Stomach (tissue), 9 donors: ENCODE data around the gene BTBD10. TPM values are rescaled to one million over a fixed set of nuclear protein-coding genes. Genes with fewer than 3 reads are reported as not detected.

ENCODE experiments used
- DNase-seq, 2 donors: peaks; one replicate each; pipeline versions ENCODE4 v3.0.0 to v3.0.0-alpha.2; 2013 to 2019
- H3K27ac ChIP-seq, 5 donors: fragments of 200-600 bp in 4 of 5; sonication (generic) in 4 of 5; one replicate each; pipeline ENCODE4 v1.5.1; 2013 to 2019; ENCODE audit warnings: mild to moderate bottlenecking in 1 of 5, moderate library complexity in 1 of 5
- H3K27me3 ChIP-seq, 3 donors: fragments of 200-600 bp; sonication (generic); one replicate each; pipeline ENCODE4 v1.5.1; 2017 to 2019; ENCODE audit warnings: mixed run types in 1 of 3
- H3K36me3 ChIP-seq, 4 donors: fragments of 200-600 bp; sonication (generic); 1 replicate in 3 of 4; 2 replicates in 1 of 4; pipeline ENCODE4 v1.5.1; 2016 to 2019
- H3K4me1 ChIP-seq, 4 donors: fragments of 200-600 bp; sonication (generic); one replicate each; pipeline ENCODE4 v1.5.1; 2016 to 2019
- H3K4me3 ChIP-seq, 4 donors: fragments of 200-600 bp; sonication (generic) in 3 of 4; one replicate each; pipeline ENCODE4 v1.5.1; 2016 to 2019; ENCODE audit warnings: mild to moderate bottlenecking in 1 of 4
- H3K9me3 ChIP-seq, 4 donors: fragments of 200-600 bp; sonication (generic); one replicate each; pipeline ENCODE4 v1.5.1; 2016 to 2019
- EP300 ChIP-seq: sonication (generic); formaldehyde crosslinking; IDR thresholded peaks from one replicate; pipeline ENCODE4 v1.6.1; 2017; ENCODE audit warnings: antibody characterized with exemption
- POLR2A ChIP-seq, 4 donors: fragments of 450-650 bp; IDR thresholded peaks; one replicate each; pipeline ENCODE4 v1.6.1; 2016; ENCODE audit warnings: antibody characterized with exemption in 4 of 4, control low read depth in 2 of 4, mild to moderate bottlenecking in 1 of 4, moderate library complexity in 1 of 4
- POLR2AphosphoS5 ChIP-seq, 3 donors: sonication (generic); formaldehyde crosslinking; IDR thresholded peaks; one replicate each; pipeline ENCODE4 v1.6.1; 2016; ENCODE audit warnings: antibody characterized with exemption in 3 of 3
- WGBS, 5 donors: extraction: QIAGEN DNeasy Blood & Tissue Kit in 3 of 5; methylation state at CpG; one replicate each; pipeline versions ENCODE4 v1.1.5 to v1.1.7; 2013 to 2018; 5-methylcytosine and 5-hydroxymethylcytosine counted together
- intact Hi-C: fragments of 100-400 bp; cut with DNase I; formaldehyde crosslinking; loops from one replicate; pipeline ENCODE4 v1.15.1; 2023; ENCODE audit warnings: low total_unique reads
- polyA plus RNA-seq, 3 donors: library from polyadenylated mRNA; stranded (reverse); fragments of 200-250 nt; gene quantifications; one replicate each; pipeline ENCODE4 v1.2.3, GENCODE V29; 2013
- total RNA-seq, 5 donors: library from RNA; depleted of rRNA; stranded (reverse); fragments of >200 nt; gene quantifications; one replicate each; pipeline versions ENCODE4 v1.1.0 to v1.2.3, GENCODE V29; 2014 to 2016
- TF ChIP-seq, protein P1 (sequence below), 7 experiments: fragments of 450-650 bp in 4 of 7; fragments of 200-600 bp in 3 of 7; sonication (generic) in 3 of 7; IDR thresholded peaks; one replicate each; pipeline ENCODE4 v1.5.1; 2016 to 2019; ENCODE audit warnings: antibody characterized with exemption in 7 of 7, control low read depth in 2 of 7, mild to moderate bottlenecking in 1 of 7
- donor health status: healthy with polysubstance abuse.
- donor health status: Bipolar disorder and iron deficiency.
- donor health status: healthy.

Gene BTBD10
- total and polyA plus RNA-seq, 8 donors = 2.0 to 111 (median 29.3) TPM

DNA sequence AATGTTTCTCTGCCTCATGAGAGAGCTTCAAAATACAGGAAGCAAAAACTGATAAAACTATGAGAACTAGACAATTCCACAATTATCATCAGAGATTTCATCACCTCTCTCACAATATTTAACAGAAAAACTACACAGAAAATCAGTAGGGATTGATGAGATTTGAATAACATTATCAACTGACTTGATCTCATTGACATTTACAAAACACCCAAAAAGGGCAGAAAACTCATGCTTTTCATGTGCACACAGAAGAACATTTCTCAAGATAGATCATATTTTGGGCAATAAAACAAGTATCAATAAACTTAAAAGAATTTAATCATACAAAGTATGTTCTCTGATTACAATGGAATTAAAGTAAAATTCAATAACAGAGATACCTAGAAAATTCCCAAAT lies 35.6 kb downstream of the BTBD10 start:
- DNase-seq = no peak
- Histone ChIP-seq H3K36me3 (no peaks in the 10 kb centered on the region), H3K9me3 (peaks cover 0 to 12% (median 8%) of the 10 kb centered on the region in 4 donors), H3K27me3 (no peaks in the 10 kb centered on the region), H3K27ac (no peak overlapping the region), H3K4me1 (peaks cover 0 to 28% (median 14%) of the 10 kb centered on the region in 4 donors), H3K4me3 (no peak overlapping the region)
- TF ChIP-seq POLR2AphosphoS5 (IDR thresholded peaks at IDR 0.05) (no peak), EP300 (no peak), POLR2A (IDR thresholded peaks at IDR 0.05) (no peak)
- TF ChIP-seq, protein P1, sequence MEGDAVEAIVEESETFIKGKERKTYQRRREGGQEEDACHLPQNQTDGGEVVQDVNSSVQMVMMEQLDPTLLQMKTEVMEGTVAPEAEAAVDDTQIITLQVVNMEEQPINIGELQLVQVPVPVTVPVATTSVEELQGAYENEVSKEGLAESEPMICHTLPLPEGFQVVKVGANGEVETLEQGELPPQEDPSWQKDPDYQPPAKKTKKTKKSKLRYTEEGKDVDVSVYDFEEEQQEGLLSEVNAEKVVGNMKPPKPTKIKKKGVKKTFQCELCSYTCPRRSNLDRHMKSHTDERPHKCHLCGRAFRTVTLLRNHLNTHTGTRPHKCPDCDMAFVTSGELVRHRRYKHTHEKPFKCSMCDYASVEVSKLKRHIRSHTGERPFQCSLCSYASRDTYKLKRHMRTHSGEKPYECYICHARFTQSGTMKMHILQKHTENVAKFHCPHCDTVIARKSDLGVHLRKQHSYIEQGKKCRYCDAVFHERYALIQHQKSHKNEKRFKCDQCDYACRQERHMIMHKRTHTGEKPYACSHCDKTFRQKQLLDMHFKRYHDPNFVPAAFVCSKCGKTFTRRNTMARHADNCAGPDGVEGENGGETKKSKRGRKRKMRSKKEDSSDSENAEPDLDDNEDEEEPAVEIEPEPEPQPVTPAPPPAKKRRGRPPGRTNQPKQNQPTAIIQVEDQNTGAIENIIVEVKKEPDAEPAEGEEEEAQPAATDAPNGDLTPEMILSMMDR (IDR thresholded peaks at IDR 0.05) = no peak
- intact Hi-C loops = no loop called here

DNA sequence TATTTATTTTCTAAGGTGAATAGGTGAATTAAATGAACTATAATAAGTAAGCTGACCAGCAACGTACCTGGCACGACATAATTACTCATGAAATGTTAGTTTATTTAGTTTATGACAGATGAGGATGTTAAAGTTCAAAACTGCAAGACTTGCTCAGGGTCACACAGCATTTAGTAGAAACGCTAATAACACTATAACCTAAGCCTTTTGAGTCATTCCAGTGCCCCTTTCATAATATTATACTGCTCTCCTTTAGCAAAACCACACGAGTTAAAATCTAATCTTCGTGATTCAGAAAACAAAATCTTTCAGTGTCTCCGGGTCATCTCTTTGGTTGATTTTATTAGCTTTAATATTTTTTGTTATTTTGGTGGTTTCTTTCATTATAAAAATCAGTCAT lies 39.6 kb downstream of the BTBD10 start:
- H3K4me3 ChIP-seq = no peak overlapping the region
- peaks cover 0 to 28% (median 14%) of the 10 kb centered on the region in 4 donors for H3K4me1 ChIP-seq
- DNase-seq = no peak
- H3K36me3 ChIP-seq = peaks cover 0 to 13% (median 4%) of the 10 kb centered on the region in 4 donors
- peaks cover 0 to 11% (median 6%) of the 10 kb centered on the region in 4 donors for H3K9me3 ChIP-seq
- H3K27me3 ChIP-seq = no peaks in the 10 kb centered on the region
- intact Hi-C loops = no loop called here
- TF ChIP-seq EP300 (no peak), POLR2AphosphoS5 (IDR thresholded peaks at IDR 0.05) (no peak), POLR2A (IDR thresholded peaks at IDR 0.05) (no peak)
- TF ChIP-seq, protein P1 (IDR thresholded peaks at IDR 0.05) = no peak
- 48 to 65% (median 61%) methylated on average over 6 of the region's 6 CpGs for WGBS, 5 donors
- H3K27ac ChIP-seq = no peak overlapping the region

DNA sequence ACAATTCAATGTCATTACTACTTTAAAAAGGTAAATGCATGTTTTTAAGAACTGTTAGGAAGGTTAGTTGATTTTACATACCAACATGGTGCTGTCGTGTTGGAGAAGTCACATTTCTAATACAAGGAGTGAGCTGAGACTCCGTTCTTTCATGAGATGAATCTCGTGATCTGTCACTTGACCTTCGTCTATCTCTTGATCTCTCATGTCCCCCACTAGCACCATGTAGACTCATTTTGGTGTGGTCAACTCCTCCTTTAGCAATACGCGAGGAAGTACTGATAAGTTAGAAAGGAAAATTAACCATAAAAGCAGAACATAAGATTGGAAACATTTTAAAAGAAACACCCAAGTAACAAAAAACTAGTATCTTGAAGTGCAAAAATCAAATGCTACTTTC lies 41.5 kb downstream of the BTBD10 start:
- no peak overlapping the region for H3K4me3 ChIP-seq
- 93 to 97% (median 95%) methylated on average over 6 of the region's 6 CpGs for WGBS, 5 donors
- H3K36me3 ChIP-seq = peaks cover 4 to 19% (median 12%) of the 10 kb centered on the region in 4 donors
- intact Hi-C loops = no loop called here
- no peak for DNase-seq
- no peaks in the 10 kb centered on the region for H3K9me3 ChIP-seq
- H3K27me3 ChIP-seq = no peaks in the 10 kb centered on the region
- peaks cover 0 to 28% (median 14%) of the 10 kb centered on the region in 4 donors for H3K4me1 ChIP-seq
- TF ChIP-seq EP300 (no peak), POLR2AphosphoS5 (IDR thresholded peaks at IDR 0.05) (no peak), POLR2A (IDR thresholded peaks at IDR 0.05) (no peak)
- TF ChIP-seq, protein P1 (IDR thresholded peaks at IDR 0.05) = no peak
- no peak overlapping the region for H3K27ac ChIP-seq

DNA sequence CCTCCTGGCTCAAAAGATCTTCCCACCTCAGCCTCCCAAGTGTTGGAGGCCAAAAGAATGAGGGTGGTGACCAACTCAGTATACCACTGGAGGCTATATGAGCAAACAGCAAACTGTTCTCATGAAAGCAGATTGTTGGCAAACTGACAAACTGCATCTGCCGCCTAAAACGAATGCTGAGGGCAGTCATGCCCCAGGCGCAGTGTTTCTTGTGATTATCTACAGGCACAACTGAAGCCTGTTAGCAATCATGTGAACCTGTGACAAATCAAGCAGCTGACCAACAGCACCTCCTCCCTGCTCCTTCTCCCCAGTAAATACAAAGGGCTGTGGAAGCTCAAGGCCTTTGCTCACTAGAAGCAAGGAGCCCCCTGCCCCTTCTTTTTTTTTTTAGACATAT lies 47.8 kb downstream of the BTBD10 start:
- peaks cover 28 to 76% (median 59%) of the 10 kb centered on the region in 4 donors for H3K36me3 ChIP-seq
- intact Hi-C loops = no loop called here
- no peak for DNase-seq
- H3K27me3 ChIP-seq = no peaks in the 10 kb centered on the region
- H3K4me3 ChIP-seq = no peak overlapping the region
- H3K9me3 ChIP-seq = no peaks in the 10 kb centered on the region
- no peak for TF ChIP-seq EP300
- no peak for TF ChIP-seq POLR2A (IDR thresholded peaks at IDR 0.05)
- TF ChIP-seq, protein P1 (IDR thresholded peaks at IDR 0.05) = no peak
- TF ChIP-seq POLR2AphosphoS5 (IDR thresholded peaks at IDR 0.05) = no peak
- no peaks in the 10 kb centered on the region for H3K4me1 ChIP-seq
- H3K27ac ChIP-seq = no peak overlapping the region
- WGBS, 5 donors = 82 to 96% (median 89%) methylated on average over 3 of the region's 3 CpGs
